Tibial nerve (tissue), 4 donors: ENCODE results near the gene KCNJ8. TPM values are rescaled to one million over a fixed set of nuclear protein-coding genes. Genes with fewer than 3 reads are reported as not detected.

Source experiments
- DNase-seq, 2 donors: peaks; one replicate each; pipeline ENCODE4 v3.0.0-alpha.2; 2019; ENCODE audit warnings: low spot score in 2 of 2
- H3K27ac ChIP-seq, 4 donors: fragments of 200-600 bp; sonication (generic) in 3 of 4; one replicate each; pipeline ENCODE4 v1.5.1; 2017 to 2019; ENCODE audit warnings: mild to moderate bottlenecking in 1 of 4
- H3K27me3 ChIP-seq, 2 donors: fragments of 200-600 bp; sonication (generic) in 1 of 2; one replicate each; pipeline versions ENCODE4 v1.5.1 to v1.6.0; 2017 to 2019
- H3K36me3 ChIP-seq, 3 donors: fragments of 200-600 bp; sonication (generic); one replicate each; pipeline ENCODE4 v1.5.1; 2018 to 2019
- H3K4me1 ChIP-seq, 4 donors: fragments of 200-600 bp; sonication (generic) in 3 of 4; one replicate each; pipeline ENCODE4 v1.5.1; 2017 to 2019
- H3K4me3 ChIP-seq, 4 donors: fragments of 200-600 bp; sonication (generic) in 3 of 4; one replicate each; pipeline ENCODE4 v1.5.1; 2017 to 2019; ENCODE audit warnings: mild to moderate bottlenecking in 1 of 4, moderate library complexity in 1 of 4
- H3K9me3 ChIP-seq, 4 donors: fragments of 200-600 bp; sonication (generic) in 3 of 4; one replicate each; pipeline ENCODE4 v1.5.1; 2017 to 2019
- EP300 ChIP-seq, 2 donors: sonication (generic); formaldehyde crosslinking; IDR thresholded peaks; one replicate each; pipeline ENCODE4 v1.6.1; 2017; ENCODE audit warnings: antibody characterized with exemption in 2 of 2, mild to moderate bottlenecking in 1 of 2
- POLR2A ChIP-seq, 2 donors: fragments of 450-650 bp; IDR thresholded peaks; one replicate each; pipeline ENCODE4 v1.6.1; 2017; ENCODE audit warnings: antibody characterized with exemption in 2 of 2, mild to moderate bottlenecking in 2 of 2, moderate library complexity in 2 of 2
- WGBS, 2 donors: methylation state at CpG; one replicate each; pipeline ENCODE4 v1.1.5; 2018; 5-methylcytosine and 5-hydroxymethylcytosine counted together
- total RNA-seq, 4 donors: library from RNA; depleted of rRNA; stranded (reverse); fragments of >200 nt; gene quantifications; one replicate each; pipeline ENCODE4 v1.1.0, GENCODE V29; 2016
- TF ChIP-seq, protein P1 (sequence below), 5 experiments: fragments of 200-600 bp in 3 of 5; fragments of 450-650 bp in 2 of 5; sonication (generic) in 3 of 5; IDR thresholded peaks; one replicate each; pipeline ENCODE4 v1.5.1; 2016 to 2019; ENCODE audit warnings: antibody characterized with exemption in 5 of 5, mild to moderate bottlenecking in 3 of 5, moderate library complexity in 2 of 5

KCNJ8 gene
- total RNA-seq, 4 donors from 2014 or later = 7.4 to 19.5 (median 12.9) TPM

DNA sequence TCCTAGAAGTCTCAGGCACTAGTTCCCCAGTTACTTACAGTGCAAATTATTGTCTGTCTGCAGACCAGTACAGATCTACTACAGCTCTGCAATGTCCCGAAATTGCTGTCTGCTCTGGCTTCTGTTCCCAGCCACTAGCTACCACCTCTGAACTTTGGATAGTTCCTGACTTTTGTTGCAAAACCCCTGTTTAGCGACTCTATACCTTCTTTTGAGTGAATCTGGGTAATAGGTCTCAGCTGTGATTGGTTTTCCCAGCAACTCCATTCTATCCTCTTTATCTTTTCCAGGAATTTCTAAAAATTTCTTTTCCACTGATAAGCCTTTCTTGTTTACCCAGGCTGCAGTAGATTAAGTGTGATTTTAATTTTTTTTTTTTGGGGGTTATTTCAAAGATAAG is 16.8 kb downstream of the KCNJ8 start:
- TF ChIP-seq EP300 (IDR thresholded peaks at IDR 0.05) (no peak), POLR2A (IDR thresholded peaks at IDR 0.05) (no peak)
- TF ChIP-seq, protein P1, sequence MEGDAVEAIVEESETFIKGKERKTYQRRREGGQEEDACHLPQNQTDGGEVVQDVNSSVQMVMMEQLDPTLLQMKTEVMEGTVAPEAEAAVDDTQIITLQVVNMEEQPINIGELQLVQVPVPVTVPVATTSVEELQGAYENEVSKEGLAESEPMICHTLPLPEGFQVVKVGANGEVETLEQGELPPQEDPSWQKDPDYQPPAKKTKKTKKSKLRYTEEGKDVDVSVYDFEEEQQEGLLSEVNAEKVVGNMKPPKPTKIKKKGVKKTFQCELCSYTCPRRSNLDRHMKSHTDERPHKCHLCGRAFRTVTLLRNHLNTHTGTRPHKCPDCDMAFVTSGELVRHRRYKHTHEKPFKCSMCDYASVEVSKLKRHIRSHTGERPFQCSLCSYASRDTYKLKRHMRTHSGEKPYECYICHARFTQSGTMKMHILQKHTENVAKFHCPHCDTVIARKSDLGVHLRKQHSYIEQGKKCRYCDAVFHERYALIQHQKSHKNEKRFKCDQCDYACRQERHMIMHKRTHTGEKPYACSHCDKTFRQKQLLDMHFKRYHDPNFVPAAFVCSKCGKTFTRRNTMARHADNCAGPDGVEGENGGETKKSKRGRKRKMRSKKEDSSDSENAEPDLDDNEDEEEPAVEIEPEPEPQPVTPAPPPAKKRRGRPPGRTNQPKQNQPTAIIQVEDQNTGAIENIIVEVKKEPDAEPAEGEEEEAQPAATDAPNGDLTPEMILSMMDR (IDR thresholded peaks at IDR 0.05) = no peak
- DNase-seq = no peak
- no peaks in the 10 kb centered on the region for H3K27me3 ChIP-seq
- no peak overlapping the region for H3K27ac ChIP-seq
- no peaks in the 10 kb centered on the region for H3K36me3 ChIP-seq
- WGBS, 2 donors = 75 to 84% methylated on average over 2 of the region's 2 CpGs
- no peak overlapping the region for H3K4me3 ChIP-seq
- no peaks in the 10 kb centered on the region for H3K9me3 ChIP-seq
- H3K4me1 ChIP-seq = no peaks in the 10 kb centered on the region

DNA sequence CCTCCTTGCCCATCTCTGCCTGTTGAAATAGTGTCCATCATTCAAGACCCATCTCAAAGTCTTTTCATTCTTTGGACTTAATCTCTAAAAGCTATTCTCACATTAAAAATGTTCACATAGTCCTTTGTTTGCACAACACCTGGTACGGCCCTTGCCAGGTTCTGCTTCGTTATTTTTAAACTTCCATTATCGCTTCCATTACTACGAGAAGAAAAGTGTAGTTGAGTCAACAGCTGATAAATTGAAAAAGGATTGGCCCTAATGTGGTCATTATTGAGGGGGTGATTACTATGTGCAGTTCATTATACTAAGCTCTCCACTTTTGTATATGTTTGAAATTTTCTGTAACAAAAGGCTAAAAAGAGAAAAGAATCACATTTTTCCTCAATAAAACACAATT is 17.8 kb downstream of the KCNJ8 start:
- DNase-seq = no peak
- TF ChIP-seq, protein P1 (IDR thresholded peaks at IDR 0.05) = no peak
- TF ChIP-seq EP300 (IDR thresholded peaks at IDR 0.05) = no peak
- no peak for TF ChIP-seq POLR2A (IDR thresholded peaks at IDR 0.05)
- Histone ChIP-seq H3K27me3 (no peaks in the 10 kb centered on the region), H3K4me1 (no peaks in the 10 kb centered on the region), H3K9me3 (no peaks in the 10 kb centered on the region), H3K36me3 (no peaks in the 10 kb centered on the region), H3K4me3 (no peak overlapping the region), H3K27ac (no peak overlapping the region)
- WGBS, 2 donors = 89 to 94% methylated on average over 4 of the region's 4 CpGs

DNA sequence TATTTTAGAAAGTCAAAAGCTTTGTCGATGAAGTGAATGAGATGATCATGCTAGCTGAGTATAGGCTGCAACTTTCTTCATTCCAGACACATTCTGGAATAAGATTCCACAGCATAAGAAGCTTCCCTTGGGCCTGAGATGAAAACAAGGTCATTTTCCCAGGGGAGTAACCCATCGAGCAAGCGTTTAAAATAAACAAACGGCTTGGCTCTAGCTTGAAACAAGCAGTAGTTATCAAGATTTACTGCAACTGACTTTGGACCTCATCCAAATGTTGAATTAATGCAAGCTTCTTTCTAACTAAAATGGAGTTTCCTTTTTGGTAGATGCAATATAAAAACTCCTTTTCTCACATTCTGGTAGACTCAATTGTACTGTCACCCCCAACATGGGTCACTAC is 23.0 kb downstream of the KCNJ8 start:
- TF ChIP-seq, protein P1 (IDR thresholded peaks at IDR 0.05) = no peak
- TF ChIP-seq EP300 (IDR thresholded peaks at IDR 0.05) (no peak), POLR2A (IDR thresholded peaks at IDR 0.05) (no peak)
- 24 to 27% methylated on average over 4 of the region's 4 CpGs for WGBS, 2 donors

GRCh38 chr12:21745258-21745657 is 29.2 kb downstream of the KCNJ8 start:
- no peak for DNase-seq
- TF ChIP-seq, protein P1 (IDR thresholded peaks at IDR 0.05) = no peak
- TF ChIP-seq EP300 (IDR thresholded peaks at IDR 0.05) = no peak
- TF ChIP-seq POLR2A (IDR thresholded peaks at IDR 0.05) = no peak
- H3K4me1 ChIP-seq = no peaks in the 10 kb centered on the region
- no peaks in the 10 kb centered on the region for H3K27me3 ChIP-seq
- no peaks in the 10 kb centered on the region for H3K36me3 ChIP-seq
- 87 to 90% methylated on average over 6 of the region's 6 CpGs for WGBS, 2 donors
- H3K4me3 ChIP-seq = no peak overlapping the region
- H3K9me3 ChIP-seq = no peaks in the 10 kb centered on the region
- no peak overlapping the region for H3K27ac ChIP-seq

More for the DNA sequence above, 23.0 kb downstream of the KCNJ8 start:
- Histone ChIP-seq H3K4me1 (no peaks in the 10 kb centered on the region), H3K9me3 (no peaks in the 10 kb centered on the region), H3K36me3 (no peaks in the 10 kb centered on the region), H3K27ac (no peak overlapping the region), H3K27me3 (no peaks in the 10 kb centered on the region), H3K4me3 (no peak overlapping the region)
- DNase-seq = no peak

GRCh38 chr12:21731144-21731543 is 43.4 kb downstream of the KCNJ8 start:
- WGBS, 2 donors = 78 to 80% methylated on average over 3 of the region's 3 CpGs
- no peak for TF ChIP-seq POLR2A (IDR thresholded peaks at IDR 0.05)
- TF ChIP-seq EP300 (IDR thresholded peaks at IDR 0.05) = no peak
- TF ChIP-seq, protein P1 (IDR thresholded peaks at IDR 0.05) = no peak
- no peaks in the 10 kb centered on the region for H3K4me1 ChIP-seq
- DNase-seq = no peak
- H3K27me3 ChIP-seq = no peaks in the 10 kb centered on the region
- no peak overlapping the region for H3K27ac ChIP-seq
- H3K36me3 ChIP-seq = no peaks in the 10 kb centered on the region
- no peak overlapping the region for H3K4me3 ChIP-seq
- peaks cover 0 to 27% (median 0%) of the 10 kb centered on the region in 4 donors for H3K9me3 ChIP-seq
